T follicular helper cell (primary cell): ENCODE measurements around the gene SLCO4A1.
"Not testable (repeated sequence)": the region's sequence is repeated elsewhere in the genome, so short reads cannot be mapped to it uniquely, and the experiment has no call there.

Source experiments
- DNase-seq: peaks from one replicate; pipeline ENCODE4 v3.0.0-alpha.2; 2020; ENCODE audit warnings: low read depth

The SLCO4A1 gene

GRCh38 chr20:62623488-62624324, 18.6 kb upstream of the SLCO4A1 start:
- peak; percentile 64 for DNase-seq

DNA sequence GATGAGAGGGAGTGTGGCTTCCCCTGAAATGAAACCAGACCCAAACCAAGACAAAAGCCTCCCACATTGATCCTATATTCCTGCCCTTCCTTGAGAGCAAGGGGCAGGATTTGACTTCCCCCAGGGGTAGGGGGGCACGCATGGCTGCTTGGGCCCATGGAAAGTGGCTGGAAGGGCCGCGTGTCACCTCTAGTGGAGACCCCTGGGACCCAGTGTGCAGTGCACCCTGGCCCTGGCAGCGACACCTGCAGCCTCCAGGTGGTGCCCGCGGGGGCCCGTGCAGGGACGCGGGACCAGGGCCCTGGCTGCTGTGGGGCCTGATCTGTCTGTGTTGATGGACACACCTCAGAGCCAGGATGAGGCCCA, 18.0 kb upstream of the SLCO4A1 start:
- DNase-seq, result no peak

GRCh38 chr20:62624719-62625453, 17.4 kb upstream of the SLCO4A1 start:
- DNase-seq, result no peak

GRCh38 chr20:62625516-62625915, 16.8 kb upstream of the SLCO4A1 start:
- DNase-seq, result no peak

GRCh38 chr20:62625921-62626547, 16.3 kb upstream of the SLCO4A1 start:
- no peak for DNase-seq

DNA sequence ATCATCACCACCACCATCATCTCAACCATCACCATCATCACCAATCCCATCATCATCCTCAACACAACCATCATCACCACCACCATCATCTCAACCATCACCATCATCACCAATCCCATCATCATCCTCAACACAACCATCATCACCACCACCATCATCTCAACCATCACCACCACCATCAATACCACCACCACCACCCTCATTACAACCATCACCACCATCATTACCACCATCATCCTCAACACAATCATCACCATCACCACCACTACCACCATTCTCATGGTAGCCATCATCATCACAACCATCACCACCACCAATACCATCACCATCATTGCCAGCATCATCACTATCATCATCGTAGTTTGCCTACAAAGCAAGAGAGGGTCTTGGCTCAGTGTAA, 14.9 kb upstream of the SLCO4A1 start:
- not testable (repeated sequence) for DNase-seq

GRCh38 chr20:62627901-62628612, 14.2 kb upstream of the SLCO4A1 start:
- DNase-seq, result no peak

- DNase-seq, result no peak
Measured at GRCh38 chr20:62628691-62629090, 13.6 kb upstream of the SLCO4A1 start.

- no peak for DNase-seq
Measured at GRCh38 chr20:62629864-62630470, 12.3 kb upstream of the SLCO4A1 start.

DNA sequence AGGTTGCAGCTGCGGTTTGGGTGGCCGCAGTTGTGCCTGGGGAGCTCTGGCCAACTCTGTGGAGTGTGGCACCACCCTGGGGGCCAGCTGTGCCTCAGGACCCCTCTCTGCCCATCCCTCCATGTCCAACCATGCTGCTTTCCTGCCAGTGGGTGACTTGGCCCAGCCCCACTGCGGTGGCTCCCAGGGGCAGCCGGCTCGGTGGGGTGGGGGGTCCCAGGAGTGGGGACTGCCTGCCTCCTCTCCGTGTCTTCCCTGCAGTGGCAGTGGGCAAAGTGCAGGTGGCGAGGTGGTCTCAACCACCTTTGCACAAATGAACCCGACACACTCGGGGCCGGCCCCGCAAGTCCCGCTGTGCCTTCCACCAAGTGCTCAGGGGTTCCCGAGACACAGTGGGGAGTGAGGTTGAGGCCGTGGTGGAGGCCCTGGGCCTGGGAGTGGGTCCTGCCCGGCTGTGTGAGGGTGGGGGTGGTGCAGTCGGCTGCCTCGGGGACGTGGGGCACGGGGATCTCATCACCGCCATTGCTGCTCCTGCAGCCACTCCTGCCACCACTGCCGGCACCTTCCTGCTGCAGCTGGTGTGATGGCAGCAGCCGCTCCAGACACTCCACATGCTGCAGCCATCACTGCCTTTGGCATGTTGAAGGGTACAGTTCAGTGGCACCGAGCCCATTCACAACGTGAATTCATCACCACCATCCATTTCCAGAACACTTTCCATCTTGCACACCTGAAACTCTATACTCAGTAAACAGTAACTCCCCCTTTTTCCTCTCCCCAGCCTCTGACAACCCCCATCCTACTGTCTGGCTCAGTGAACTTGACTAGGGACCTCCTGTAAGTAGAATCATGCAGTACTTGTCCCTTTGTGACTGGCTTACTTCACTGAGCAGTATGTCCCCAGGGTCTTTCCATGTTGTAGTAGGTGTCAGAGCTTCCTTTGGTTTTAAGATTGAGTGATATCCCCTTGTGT, 10.7 kb upstream of the SLCO4A1 start:
- DNase-seq, result no peak

- DNase-seq, result no peak
Measured at GRCh38 chr20:62632575-62633090, 9.7 kb upstream of the SLCO4A1 start.

GRCh38 chr20:62633598-62634329, 8.5 kb upstream of the SLCO4A1 start:
- no peak for DNase-seq

DNA sequence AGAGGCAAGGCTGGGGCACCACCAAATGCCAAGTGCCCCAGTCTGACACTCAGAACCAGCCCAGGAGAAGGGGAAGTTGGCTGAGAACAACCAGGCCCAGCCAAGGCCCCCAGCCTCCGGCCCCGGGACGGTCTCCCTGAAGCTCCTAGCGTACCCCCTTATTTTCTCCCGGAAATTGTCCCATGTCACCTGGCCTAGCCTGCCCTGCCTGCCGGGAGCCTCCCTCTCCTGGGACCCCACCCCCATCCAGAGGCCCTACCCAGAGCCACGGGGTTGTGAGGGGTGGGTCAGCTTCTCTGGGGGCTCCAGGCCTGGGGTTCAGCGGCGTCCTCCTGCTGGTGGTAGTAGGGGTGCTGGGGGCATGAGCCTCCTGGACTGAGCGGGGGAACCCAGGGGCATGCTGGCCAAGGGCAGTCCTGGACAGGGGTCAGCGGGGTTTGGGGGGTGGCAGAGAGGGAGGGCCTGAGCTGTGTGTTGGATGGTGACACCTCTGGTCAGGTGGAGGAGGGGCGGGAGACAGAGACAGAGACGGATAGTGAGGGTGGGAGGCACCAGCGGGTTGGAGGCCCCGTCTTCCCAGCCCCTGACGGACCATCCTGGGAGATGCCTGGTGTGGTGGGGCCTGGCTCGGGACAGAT, 7.9 kb upstream of the SLCO4A1 start:
- DNase-seq, result no peak

DNA sequence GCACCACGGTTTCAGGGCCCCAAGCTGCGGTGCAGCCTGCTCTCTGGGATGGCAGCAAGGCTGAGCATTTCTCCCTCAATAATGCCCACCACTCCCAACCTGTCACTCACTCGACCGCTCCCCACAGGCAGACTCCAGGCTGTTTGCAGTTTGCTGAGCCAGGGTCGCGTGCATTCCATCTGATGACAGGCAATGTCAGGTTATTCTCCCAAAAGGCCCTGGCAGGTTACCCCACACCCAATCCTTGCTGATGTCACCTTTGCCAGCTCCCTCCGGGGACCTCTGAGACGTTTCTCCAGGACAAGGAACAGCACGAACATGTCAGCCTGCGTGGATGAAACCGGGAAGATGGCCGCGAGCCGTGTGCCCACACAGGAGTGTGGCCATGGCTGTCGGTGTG, 7.1 kb upstream of the SLCO4A1 start:
- no peak for DNase-seq

DNA sequence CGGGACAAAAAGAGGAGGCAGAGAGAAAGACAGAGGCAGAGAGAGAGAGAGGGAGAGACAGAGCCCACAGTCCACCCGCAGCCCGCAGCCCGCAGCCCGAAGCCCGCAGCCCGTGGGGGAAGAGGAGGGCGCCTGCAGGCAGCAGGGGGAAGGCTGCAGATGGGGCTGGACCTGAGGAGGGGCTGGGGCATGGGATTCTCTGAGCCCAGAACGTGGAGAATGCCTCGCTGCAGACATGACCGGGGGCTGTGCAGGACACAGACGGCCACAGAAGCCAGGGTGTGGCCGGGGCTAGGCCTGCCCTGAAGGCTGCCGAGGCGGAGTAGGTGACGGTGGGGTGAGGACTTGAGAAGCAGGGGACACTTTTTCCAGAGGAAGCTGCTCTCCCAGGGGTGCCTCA, 6.5 kb upstream of the SLCO4A1 start:
- DNase-seq, result no peak

DNA sequence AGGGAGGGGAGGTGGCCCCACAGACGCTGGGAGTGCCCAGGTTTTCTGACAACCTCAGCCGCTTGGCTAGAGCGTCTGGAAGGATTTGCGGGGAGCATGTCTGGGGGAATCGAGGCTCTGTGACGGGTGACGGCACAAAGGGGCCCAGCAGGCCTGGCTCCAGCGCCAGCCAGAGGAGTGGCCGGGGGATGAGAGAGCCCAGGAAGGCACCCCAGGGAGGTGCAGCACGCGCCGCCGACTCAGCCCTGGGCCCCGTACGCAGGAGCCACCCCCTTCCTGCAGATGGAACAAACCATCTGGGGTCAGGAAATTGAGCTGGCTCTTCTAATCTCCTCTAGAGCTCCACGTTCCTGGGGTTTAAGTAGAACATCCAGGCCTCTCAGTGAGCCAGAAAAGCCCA, 5.9 kb upstream of the SLCO4A1 start:
- DNase-seq, result no peak

GRCh38 chr20:62637110-62637509, 5.2 kb upstream of the SLCO4A1 start:
- no peak for DNase-seq

DNA sequence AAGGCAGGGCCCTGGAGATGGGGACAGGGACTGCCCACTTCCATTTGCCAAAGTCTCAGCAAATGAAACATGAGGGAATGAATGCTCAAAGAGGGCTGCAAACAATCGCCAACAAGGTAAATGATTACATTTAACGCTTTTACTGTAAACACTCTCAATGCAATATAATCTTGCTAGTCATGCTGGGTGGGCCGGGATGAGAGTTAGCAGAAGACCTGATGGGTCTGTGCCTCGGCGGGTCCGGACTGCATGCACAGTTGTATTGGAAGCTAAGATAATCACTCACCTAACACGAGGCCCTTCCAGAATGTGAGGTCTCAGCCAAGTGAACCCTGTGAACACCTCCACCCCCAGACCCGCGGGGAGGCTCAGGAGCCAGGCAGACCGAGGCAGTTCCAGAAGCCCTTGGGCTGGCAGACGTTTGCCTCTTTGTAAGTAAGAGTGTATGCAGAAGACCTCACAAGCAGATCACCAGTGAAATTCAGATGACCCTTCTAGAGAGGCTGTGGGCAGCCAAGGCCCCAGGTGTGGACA, 4.7 kb upstream of the SLCO4A1 start:
- no peak for DNase-seq

DNA sequence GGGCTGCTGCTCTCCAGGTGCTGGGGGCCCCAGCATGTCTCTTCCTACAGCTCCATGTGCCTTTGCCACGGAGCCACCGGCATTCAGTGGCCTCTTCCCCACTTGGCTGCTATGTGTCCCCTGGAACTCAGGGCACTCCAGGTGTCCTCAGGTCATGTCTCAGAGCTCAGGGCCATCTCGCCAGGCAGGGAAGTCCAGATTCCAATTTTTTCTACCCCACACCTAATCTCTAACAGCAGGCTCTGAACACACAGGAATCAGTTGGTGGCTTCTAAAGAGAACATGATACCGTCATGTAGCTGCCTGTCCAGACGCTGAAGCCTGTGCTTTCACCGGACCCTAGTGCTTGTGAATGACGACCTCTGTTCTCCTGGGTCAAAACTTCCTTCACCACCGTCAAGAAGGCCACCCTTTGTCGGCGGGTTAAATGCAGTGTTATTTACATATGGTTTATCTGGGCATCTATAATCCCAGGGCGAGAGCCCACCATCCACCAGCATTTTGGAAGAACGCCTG, 4.2 kb upstream of the SLCO4A1 start:
- DNase-seq, result no peak
